Brain microvascular endothelial cell (primary cell): Measurements from ENCODE around the gene PLCXD1.
"Not testable (repeated sequence)": the region's sequence is repeated elsewhere in the genome, so short reads cannot be mapped to it uniquely, and the experiment has no call there.

Source experiments
- DNase-seq: peaks from one replicate; pipeline ENCODE4 v3.0.0-alpha.2; 2020
- H3K27ac ChIP-seq: fragments of 250-450 bp; sonication (Bioruptor Pico); 2 replicates; pipeline ENCODE4 v1.5.1; 2020; ENCODE audit warnings: mild to moderate bottlenecking, moderate library complexity
- H3K27me3 ChIP-seq: fragments of 250-450 bp; sonication (Bioruptor Pico); replicated peaks from 2 replicates; pipeline ENCODE4 v1.5.1; 2020; ENCODE audit warnings: mild to moderate bottlenecking
- H3K36me3 ChIP-seq: fragments of 250-450 bp; sonication (Bioruptor Pico); replicated peaks from 2 replicates; pipeline ENCODE4 v1.5.1; 2020; ENCODE audit warnings: mild to moderate bottlenecking
- H3K4me3 ChIP-seq: 2 replicates; pipeline ENCODE4 v1.5.1; 2011; ENCODE audit warnings: low read depth, mild to moderate bottlenecking, control low read depth, low read length, moderate library complexity
- in situ Hi-C: cut with HindIII; loops from 2 replicates; pipeline ENCODE4 v1.10.0; 2017; ENCODE audit warnings: low sequenced_read_pairs, low pct_ligation_motif_present
- TF ChIP-seq, protein P1 (sequence below): IDR thresholded peaks from 2 replicates; pipeline ENCODE4 v1.5.1; 2011; ENCODE audit warnings: low read depth, mild to moderate bottlenecking, moderate library complexity, low read length, control low read depth, inconsistent platforms; ENCODE audit errors: missing control alignments

The PLCXD1 gene

DNA sequence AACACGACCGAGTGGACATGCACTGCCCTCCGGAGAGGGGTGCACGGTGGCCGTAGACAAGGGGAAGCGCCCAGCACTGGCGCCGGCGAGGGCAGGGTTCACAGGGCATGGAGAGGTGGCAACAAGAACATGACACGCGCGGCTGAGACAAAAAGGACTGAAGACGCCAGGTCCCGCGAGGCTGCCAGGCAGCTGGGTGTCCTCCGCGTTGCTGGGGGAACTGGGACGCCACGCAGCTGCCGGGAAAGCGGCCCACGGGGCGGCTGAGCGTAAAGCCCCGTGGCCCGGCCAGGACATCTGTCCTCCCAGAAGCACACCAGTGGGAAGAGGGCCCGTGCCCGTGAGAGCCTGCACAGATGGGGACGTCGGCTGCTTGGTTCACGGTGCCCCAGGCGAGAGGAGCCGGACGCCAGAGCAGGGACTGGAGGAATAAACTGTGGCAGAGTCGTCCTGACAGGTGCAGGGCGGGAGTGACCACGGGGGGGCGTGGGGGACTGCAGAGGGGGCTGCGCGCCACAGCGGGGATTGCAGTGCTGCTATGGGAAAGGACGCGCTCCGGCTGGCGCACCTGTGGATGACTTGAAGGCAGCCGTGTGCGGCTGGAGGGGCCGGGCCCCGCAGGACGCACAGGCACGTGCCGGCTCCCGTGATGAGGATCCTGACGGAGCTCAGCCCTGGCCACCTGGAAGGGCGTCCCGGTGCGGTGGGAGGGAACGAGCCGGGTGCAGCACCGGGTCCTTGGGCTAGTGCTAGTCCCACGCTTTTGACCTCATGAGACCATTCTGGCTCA lies 69.5 kb downstream of the PLCXD1 start:
- in situ Hi-C loops, result no loop called here
- no peaks in the 10 kb centered on the region for H3K36me3 ChIP-seq

DNA sequence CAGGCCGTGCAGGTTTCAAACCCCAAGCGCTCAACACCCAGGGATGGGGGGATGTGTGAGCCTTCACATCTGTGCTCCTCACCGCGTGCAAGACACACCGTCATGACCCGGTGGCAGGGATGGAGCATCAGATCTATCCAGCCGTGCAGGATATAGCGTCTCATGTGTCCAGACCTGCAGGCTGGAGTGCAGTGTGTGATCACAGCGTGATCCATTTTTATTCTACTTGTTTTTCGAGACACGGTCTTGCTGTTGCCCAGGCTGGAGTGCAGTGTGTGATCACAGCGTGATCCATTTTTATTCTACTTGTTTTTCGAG lies 70.1 kb downstream of the PLCXD1 start:
- DNase-seq, in situ Hi-C loops, H3K4me3 ChIP-seq, H3K27ac ChIP-seq, H3K36me3 ChIP-seq, H3K27me3 ChIP-seq: not testable (repeated sequence)

More for the DNA sequence above, 69.5 kb downstream of the PLCXD1 start:
- DNase-seq, result no peak
- TF ChIP-seq, protein P1, sequence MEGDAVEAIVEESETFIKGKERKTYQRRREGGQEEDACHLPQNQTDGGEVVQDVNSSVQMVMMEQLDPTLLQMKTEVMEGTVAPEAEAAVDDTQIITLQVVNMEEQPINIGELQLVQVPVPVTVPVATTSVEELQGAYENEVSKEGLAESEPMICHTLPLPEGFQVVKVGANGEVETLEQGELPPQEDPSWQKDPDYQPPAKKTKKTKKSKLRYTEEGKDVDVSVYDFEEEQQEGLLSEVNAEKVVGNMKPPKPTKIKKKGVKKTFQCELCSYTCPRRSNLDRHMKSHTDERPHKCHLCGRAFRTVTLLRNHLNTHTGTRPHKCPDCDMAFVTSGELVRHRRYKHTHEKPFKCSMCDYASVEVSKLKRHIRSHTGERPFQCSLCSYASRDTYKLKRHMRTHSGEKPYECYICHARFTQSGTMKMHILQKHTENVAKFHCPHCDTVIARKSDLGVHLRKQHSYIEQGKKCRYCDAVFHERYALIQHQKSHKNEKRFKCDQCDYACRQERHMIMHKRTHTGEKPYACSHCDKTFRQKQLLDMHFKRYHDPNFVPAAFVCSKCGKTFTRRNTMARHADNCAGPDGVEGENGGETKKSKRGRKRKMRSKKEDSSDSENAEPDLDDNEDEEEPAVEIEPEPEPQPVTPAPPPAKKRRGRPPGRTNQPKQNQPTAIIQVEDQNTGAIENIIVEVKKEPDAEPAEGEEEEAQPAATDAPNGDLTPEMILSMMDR, result no peak
- H3K4me3 ChIP-seq, result no peak overlapping the region
- no peak overlapping the region for H3K27ac ChIP-seq
- H3K27me3 ChIP-seq, result no peaks in the 10 kb centered on the region

DNA sequence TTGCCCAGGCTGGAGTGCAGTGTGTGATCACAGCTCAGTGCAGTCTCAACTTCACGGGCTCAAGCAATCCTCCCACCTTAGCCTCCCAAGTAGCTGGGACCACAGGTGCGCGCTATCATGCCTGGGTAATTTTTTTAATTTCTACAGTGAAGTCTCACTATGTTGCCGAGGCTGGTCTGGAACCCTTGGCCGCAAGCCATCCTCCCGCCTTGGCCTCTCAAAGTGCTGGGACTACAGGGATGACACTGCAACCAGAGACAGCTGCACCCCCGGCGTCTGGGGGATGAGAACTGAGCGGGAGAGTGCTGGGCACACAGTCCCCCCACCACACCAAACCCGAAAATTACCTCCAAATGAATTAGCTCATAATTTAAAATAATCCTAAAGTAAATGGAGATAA lies 70.6 kb downstream of the PLCXD1 start:
- no peak overlapping the region for H3K27ac ChIP-seq
- H3K4me3 ChIP-seq, result no peak overlapping the region
- DNase-seq, result no peak
- TF ChIP-seq, protein P1, result no peak
- no peaks in the 10 kb centered on the region for H3K27me3 ChIP-seq
- in situ Hi-C loops, result no loop called here
- H3K36me3 ChIP-seq, result no peaks in the 10 kb centered on the region

DNA sequence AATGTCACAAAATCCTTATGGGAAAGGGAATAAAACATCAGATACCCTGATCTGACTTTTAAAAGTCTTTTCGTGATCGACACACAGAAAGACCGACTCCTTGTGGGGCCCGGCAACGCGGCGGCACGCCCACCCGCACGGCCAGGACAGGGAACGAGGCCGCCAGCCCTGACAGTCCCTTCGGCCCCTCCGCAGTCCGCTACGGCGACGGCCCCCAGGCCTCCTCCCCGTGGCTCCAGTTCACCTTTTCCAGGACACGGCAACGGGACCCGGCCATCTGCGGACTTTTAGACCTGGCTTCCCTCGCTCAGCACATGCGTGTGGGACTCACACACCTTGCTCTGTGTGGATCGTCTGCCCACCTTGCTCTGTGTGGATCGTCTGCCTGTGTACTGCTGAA lies 71.0 kb downstream of the PLCXD1 start:
- Histone ChIP-seq H3K27ac (no peak overlapping the region), H3K4me3 (no peak overlapping the region), H3K36me3 (no peaks in the 10 kb centered on the region), H3K27me3 (no peaks in the 10 kb centered on the region)
- DNase-seq, result no peak
- TF ChIP-seq, protein P1, result no peak
- in situ Hi-C loops, result no loop called here

DNA sequence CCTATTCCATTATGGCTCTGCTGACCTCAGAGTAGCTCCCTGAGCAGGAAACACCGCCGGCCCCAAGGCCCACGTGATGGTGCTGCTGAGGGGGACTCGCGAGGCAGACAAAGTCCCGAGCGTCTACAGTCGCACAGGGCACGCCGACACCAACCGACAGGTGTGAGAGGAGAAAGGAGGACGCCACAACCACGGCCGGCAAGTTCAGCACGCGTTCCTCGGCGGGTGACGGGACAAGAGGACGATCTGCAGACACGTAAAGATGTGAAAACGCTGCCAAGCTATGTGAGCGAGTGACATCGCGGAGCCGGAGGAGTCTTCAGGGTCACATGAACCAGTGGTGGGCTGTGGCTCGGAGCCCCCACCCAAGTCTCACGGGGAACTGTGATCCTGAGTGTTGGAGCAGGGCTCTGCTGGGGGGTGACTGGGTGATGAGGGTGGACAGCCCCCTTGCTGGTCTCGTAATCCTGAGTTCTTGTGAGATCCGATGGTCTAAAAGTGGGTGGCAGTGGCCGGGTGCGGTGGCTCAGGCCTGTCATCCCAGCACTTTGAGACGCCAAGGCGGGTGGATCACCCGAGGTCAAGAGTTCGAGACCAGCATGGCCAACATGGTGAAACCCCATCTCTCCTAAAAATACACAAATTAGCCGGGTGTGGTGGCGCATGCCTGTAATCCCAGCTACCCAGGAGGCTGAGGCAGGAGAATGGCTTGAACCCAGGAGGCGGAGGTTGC lies 71.6 kb downstream of the PLCXD1 start:
- DNase-seq, result no peak
- Histone ChIP-seq H3K4me3 (no peak overlapping the region), H3K36me3 (no peaks in the 10 kb centered on the region), H3K27me3 (no peaks in the 10 kb centered on the region), H3K27ac (no peak overlapping the region)
- TF ChIP-seq, protein P1, result no peak
- in situ Hi-C loops, result no loop called here
